Right ventricle myocardium inferior (tissue), 1 donor: ENCODE data around the gene IER3. TPM values are rescaled to one million over a fixed set of nuclear protein-coding genes. Genes with fewer than 3 reads are reported as not detected.
A peak's percentile ranks its signal among the peaks of the same experiment; 100 is the strongest.
"Not testable (repeated sequence)": the region's sequence is repeated elsewhere in the genome, so short reads cannot be mapped to it uniquely, and the experiment has no call there.

Experiments used
- ATAC-seq: fragments of 200-7000 bp; cut with Tn5 transposase; one replicate; pipeline ENCODE4 v1.9.1; 2020; ENCODE audit warnings: mild to moderate bottlenecking, moderate library complexity
- DNase-seq: peaks from one replicate; pipeline ENCODE4 v3.0.0; 2021; ENCODE audit errors: missing footprints
- intact Hi-C: fragments of 100-400 bp; cut with DNase I; formaldehyde crosslinking; loops from one replicate; pipeline ENCODE4 v1.11.0; 2022
- total RNA-seq: library from RNA; stranded (reverse); fragmentation: NEBNext Ultra II Directional; extraction: Animal tissue kit (Norgen Biotek cat#: 25700); gene quantifications from one replicate; pipeline ENCODE4 v1.2.1, GENCODE V29; 2021
- donor health status: DM: no; HTN: yes; CAD: no; lungs with severe emphysema.

The IER3 gene
- total RNA-seq, 1 donor from 2014 or later, result 19.2 TPM

DNA sequence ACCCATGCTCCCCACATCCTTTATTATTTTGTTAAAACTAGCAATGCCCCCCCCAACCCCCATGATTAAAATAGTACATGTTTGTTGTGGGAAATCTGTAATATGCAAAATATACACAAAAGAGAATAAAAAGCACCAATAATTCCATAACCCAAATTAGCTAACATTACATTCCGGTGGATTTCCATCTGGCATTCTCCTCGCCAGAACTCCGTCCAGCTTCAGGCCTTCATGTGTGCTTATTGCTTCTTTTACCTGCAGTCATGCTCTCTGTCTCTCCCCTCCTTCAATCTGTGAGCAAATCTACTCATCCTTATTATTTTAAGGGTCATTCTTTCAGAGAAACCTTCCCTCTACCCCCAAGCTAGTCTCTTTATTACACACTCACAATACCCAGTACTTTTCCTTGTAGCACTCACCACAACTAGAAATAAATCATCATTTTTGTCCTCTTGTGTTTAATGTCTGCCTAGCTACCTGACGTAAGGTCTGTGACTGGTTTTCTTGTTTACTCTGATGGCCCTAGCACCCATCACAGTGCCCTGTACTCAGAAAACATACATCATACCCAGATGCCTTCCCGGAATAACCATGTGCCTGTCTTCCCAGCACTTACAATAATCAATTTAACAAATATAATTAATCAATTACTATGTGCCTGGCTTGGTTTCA is 25.6 kb upstream of the IER3 start:
- ATAC-seq (no peak), DNase-seq (no peak)
- intact Hi-C loops, result no loop called here

DNA sequence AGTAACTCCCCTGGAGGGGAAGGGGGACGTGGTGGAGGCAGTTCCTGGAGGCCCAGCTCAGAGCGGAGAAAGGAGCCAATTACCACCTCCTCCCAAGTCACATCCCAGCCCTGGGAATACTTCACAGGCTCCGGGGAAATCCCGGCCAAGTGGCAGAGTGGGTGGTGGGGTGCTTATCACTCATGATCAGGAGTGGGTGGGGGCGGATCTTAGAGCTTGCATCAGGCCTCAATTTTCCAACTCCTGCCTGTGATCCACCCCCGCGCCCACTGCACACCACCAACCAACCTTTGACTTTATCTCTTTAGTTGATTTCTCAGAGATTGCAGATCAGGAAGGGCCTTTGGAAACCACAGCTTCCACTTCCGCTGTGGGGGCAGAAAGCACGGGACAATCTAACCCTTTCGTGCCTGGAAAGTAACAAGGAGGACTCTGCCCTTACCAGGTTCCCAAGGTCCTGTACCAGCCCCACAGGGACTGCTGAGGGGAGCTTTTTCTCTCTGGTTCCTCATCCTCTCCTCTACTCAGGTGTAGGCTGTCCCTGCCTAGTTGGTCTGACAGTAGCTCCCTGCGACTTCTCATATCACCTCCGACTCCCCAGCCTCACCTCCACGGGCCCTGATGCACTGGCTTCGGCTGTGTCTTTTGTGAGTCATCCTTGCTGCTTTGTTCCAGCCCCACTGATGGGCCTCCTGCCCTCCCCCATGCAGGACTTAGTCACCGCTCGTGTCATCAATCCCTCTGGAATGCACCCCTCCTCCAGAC is 24.9 kb upstream of the IER3 start:
- DNase-seq (no peak), ATAC-seq (peak; percentile 53)
- intact Hi-C loops, result no loop called here

DNA sequence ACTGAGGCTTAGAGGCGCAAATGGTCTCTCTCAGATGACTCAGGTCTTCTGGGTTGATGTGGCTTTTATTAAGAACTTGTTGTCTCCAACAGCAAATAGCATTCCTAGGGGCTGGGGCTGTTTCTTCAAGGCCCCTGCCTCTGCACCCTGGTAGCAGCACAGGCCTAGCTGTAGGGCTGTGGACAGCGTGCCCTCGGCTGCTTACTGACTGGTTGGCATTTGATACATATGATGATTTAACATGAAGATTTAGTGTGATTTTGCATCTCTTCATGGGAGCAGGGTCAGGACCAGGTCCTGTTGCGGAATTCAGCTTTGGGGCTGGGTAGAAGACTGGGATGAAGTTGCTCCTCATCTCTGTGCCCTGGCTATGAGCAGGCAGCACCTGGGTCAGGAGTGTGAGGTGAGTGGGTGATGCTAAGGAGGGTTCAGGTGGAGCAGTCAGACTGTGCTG is 24.3 kb upstream of the IER3 start:
- intact Hi-C loops, result no loop called here
- DNase-seq (no peak), ATAC-seq (no peak)

- intact Hi-C loops, result no loop called here
- no peak for DNase-seq
- ATAC-seq, result no peak
These were observed 23.6 kb upstream of the IER3 start for GRCh38 chr6:30767944-30768301.

DNA sequence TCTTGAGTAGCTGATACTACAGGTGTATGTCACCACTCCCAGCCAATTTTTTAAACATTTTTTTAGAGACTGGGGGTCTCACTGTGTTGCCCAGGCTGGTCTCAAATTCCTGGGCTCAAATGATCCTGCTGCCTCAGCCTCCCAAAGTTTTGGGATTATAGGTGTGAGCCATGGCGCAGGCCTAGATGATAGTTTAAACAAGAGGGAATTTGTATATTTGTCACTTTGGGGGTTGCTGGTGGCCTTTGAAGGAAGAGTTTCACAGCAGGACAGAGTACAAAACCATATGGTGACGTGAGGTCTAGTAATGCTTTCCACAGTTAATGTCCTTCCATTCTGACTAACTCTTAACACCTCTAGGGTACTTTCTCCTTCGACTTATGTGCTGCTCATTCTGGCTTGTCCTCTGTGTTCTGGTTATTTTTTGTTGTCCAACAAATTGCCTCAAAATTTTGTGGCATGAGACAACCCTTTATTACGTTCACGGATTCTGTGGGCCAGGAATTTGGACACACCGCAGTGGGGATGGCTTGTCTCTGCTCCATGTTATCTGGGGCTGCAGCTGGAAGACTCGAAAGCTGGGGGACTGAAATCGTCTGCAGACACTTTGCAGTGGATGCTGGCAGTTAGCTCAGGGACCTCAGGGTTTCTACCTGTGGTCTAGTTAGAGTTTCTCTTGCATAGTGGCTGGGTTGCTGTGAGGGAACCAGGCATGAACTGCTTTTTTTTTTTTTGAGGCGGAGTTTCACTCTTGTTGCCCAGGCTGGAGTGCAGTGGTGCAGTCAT is 23.0 kb upstream of the IER3 start:
- ATAC-seq (no peak), DNase-seq (no peak)
- intact Hi-C loops, result no loop called here

- DNase-seq (no peak), ATAC-seq (peak; percentile 49)
- intact Hi-C loops, result no loop called here
These were observed 22.3 kb upstream of the IER3 start for GRCh38 chr6:30766461-30767157.

DNA sequence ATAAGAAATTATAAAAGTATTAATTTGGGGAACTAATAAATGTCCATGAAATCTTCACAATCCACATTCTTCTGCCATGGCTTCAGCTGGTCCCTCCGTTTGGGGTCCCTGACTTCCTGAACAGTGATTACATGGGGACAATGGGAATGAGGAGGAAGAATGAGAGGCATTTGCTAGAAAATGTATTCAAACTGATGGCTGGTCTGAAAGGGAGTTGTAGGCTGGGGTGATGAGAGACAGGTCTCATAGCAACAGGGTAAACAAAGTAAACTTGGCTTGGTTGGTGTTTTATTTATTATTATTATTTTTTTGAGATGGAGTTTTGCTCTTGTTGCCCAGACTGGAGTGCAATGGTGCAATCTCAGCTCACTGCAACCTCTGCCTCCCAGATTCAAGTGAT is 21.1 kb upstream of the IER3 start:
- intact Hi-C loops, result not testable (repeated sequence)

GRCh38 chr6:30764490-30765043 is 20.2 kb upstream of the IER3 start:
- ATAC-seq, DNase-seq, intact Hi-C loops: not testable (repeated sequence)

More for the DNA sequence above, 21.1 kb upstream of the IER3 start:
- DNase-seq, ATAC-seq: not testable (repeated sequence)

- intact Hi-C loops, result no loop called here
- ATAC-seq, result peak; percentile 51
- DNase-seq, result no peak
These were observed 19.5 kb upstream of the IER3 start for GRCh38 chr6:30763618-30764489.

DNA sequence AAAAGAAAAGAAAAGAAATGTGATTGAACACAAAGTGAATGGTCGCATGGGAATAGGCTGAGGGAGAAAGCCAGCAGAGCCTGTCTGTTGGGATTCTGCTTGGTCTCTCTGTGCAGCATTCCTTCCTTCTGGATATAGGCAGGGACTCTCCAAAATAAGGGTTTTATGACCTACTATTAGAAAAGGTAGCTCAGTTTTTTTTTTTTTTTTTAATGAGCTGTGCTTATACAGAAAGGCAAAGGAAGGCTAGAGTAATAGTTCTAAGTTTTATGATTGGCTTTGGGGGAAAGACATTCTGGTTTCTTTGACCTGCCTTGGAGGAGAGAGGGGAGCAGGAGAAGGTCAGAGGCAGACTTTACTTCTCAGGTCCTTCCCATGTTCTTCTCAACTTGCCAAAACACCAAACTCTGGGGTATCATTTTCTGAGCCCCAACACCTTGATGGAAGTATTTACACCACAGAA is 18.8 kb upstream of the IER3 start:
- intact Hi-C loops, result no loop called here
- DNase-seq (no peak), ATAC-seq (no peak)

DNA sequence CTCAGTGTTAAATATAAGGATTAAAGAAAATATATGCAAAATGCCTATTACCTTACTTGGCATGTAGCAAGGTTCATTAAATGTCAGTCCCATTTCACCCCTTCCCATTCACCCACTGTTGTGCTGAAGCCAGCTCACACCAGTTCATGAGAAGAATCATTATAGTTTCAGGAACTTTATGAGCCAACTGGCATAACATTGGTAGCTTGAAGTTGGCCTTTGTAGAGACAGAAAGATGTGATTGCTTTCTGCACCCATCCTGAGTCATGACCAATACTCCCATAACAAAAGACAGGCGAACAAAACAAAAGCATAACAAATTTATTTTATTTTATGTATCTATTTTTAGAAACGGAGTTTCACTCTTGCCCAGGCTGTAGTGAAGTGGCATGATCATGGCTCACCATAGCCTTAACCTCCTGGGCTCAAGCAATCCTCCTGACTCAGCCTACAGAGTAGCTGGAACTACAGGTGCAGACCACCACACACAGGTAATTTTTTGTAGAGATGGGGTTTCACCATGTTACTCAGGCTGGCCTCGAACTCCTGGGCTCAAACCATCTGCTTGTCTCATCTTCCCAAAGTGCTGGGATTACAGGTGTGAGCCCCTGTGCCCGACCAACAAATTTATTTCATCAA is 17.6 kb upstream of the IER3 start:
- DNase-seq (no peak), ATAC-seq (no peak)
- intact Hi-C loops, result no loop called here

- DNase-seq (no peak), ATAC-seq (no peak)
- intact Hi-C loops, result no loop called here
These were observed 16.2 kb upstream of the IER3 start for GRCh38 chr6:30760549-30760948.

GRCh38 chr6:30759575-30760239 is 15.4 kb upstream of the IER3 start:
- intact Hi-C loops, result no loop called here
- ATAC-seq, result no peak
- DNase-seq, result no peak

DNA sequence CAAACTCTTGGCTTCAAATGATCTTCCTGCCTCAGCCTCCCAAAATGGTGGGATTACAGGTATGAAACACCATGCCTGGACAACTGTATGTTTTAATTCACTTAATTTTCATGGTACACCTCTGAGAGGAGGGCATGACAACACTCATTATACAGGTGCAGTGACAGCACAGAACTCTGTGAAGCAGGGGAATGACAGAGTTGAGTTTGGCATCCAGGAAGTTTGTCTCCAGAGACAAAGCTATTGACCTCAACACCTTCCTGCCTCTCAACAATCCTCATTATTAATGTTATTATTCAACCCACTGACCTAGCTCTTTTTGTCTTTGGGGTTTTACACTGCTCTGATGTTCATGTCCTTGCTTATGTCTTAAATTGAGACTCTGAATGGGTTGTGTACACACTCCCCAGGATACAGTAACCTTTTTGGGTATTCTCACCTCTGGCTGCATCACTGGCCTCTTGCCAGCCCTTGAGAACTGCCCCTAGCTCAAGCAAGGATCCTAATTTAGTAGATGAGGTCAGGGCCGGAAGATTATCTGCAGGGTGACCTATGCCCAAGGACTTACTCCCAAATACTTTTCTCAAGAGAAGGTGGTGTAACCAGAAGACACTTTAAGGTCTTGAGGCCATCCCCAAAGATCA is 13.0 kb upstream of the IER3 start:
- ATAC-seq (peak; percentile 32), DNase-seq (no peak)
- intact Hi-C loops, result no loop called here

- intact Hi-C loops, ATAC-seq, DNase-seq: not testable (repeated sequence)
These were observed 12.2 kb upstream of the IER3 start for GRCh38 chr6:30756405-30757003.

DNA sequence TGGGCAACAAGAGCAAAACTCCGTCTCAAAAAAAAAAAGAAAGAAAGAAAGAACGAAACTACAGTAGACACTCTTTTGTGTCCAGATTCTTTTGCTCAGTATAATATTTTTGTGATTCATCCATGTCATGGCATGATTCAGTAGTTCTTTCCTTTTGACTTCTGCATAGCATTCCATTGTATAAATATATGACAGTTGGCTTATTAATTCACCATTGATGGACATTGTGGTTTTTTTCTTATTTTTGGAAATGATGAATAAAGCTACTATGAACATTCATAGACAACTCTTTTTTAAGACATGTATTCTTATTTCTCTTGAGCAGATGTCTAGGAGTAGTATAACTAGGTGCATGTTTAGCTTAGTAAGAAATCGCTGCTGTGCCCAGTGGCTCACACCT is 10.3 kb upstream of the IER3 start:
- intact Hi-C loops, result no loop called here
- DNase-seq, result no peak
- no peak for ATAC-seq
